IMR-90 (cell line): ENCODE measurements around the gene PSMA7. TPM values are rescaled to one million over a fixed set of nuclear protein-coding genes. Genes with fewer than 3 reads are reported as not detected.
A peak's percentile ranks its signal among the peaks of the same experiment; 100 is the strongest.

Experiments
- ATAC-seq: fragments of 200-7000 bp; cut with Tn5 transposase; 2 replicates; pipeline ENCODE4 v1.9.1; 2020; ENCODE audit warnings: low read depth, mild to moderate bottlenecking, moderate library complexity
- BruUV-seq: library from RNA; stranded (reverse); fragments of 400-500 nt; replicated peaks from 2 replicates; lab custom pipeline; 2021; lab: Mats Ljungman, UMichigan
- CTCF ChIA-PET: fragments of 300-600 bp; formaldehyde crosslinking; extraction: SDS; loops from one replicate; lab custom pipeline; 2021; ENCODE audit warnings: antibody characterized with exemption; lab: Yijun Ruan, JAX
- POLR2A ChIA-PET: fragments of 300-600 bp; sonication (Branson Sonifier 250); formaldehyde crosslinking; loops from one replicate; lab custom pipeline; 2022; ENCODE audit warnings: antibody characterized with exemption; ENCODE audit not compliant: unreplicated experiment; lab: Charles Lee
- DNase-seq: peaks from one replicate; pipeline ENCODE4 v3.0.0; 2013
- H2AFZ ChIP-seq: replicated peaks from 2 replicates; pipeline ENCODE3; 2013; ENCODE audit warnings: low read length, mild to moderate bottlenecking; ENCODE audit not compliant: poor library complexity
- H2AK5ac ChIP-seq: 2 replicates; pipeline ENCODE4 v1.6.1; 2013; ENCODE audit warnings: low read depth, low read length, inconsistent platforms
- H2AK9ac ChIP-seq: replicated peaks from 2 replicates; pipeline ENCODE3; 2013; ENCODE audit warnings: mild to moderate bottlenecking, low read depth, low read length, moderate library complexity; ENCODE audit not compliant: poor library complexity
- H2BK120ac ChIP-seq: 2 replicates; pipeline ENCODE4 v1.6.1; 2013; ENCODE audit warnings: low read depth, low read length, inconsistent platforms
- H2BK15ac ChIP-seq: 3 replicates; pipeline ENCODE4 v1.6.1; 2013; ENCODE audit warnings: low read depth, low read length, inconsistent platforms
- H2BK20ac ChIP-seq: 2 replicates; pipeline ENCODE4 v1.6.1; 2013; ENCODE audit warnings: low read depth, mild to moderate bottlenecking, inconsistent platforms, low read length, moderate library complexity
- H2BK5ac ChIP-seq: 2 replicates; pipeline ENCODE4 v1.6.1; 2013; ENCODE audit warnings: mild to moderate bottlenecking, low read depth, low read length, inconsistent platforms; ENCODE audit not compliant: poor library complexity, severe bottlenecking
- H3K14ac ChIP-seq: replicated peaks from 2 replicates; pipeline ENCODE4 v1.6.1; 2013; ENCODE audit warnings: low read depth, low read length, inconsistent platforms
- H3K18ac ChIP-seq: 2 replicates; pipeline ENCODE4 v1.6.1; 2013; ENCODE audit warnings: low read depth, low read length, control low read depth
- H3K23ac ChIP-seq: 2 replicates; pipeline ENCODE4 v1.6.1; 2013; ENCODE audit warnings: low read depth, low read length, inconsistent platforms
- H3K27ac ChIP-seq: 2 replicates; pipeline ENCODE4 v1.5.1; 2013; ENCODE audit warnings: mild to moderate bottlenecking, control low read depth, low read length; ENCODE audit not compliant: insufficient read depth
- H3K27me3 ChIP-seq: 2 replicates; pipeline ENCODE4 v1.6.1; 2013; ENCODE audit warnings: low read length; ENCODE audit not compliant: control insufficient read depth, insufficient read depth
- H3K36me3 ChIP-seq: 2 replicates; pipeline ENCODE4 v1.6.1; 2013; ENCODE audit warnings: low read length, mixed read lengths; ENCODE audit not compliant: control insufficient read depth, insufficient read depth
- H3K4ac ChIP-seq: 2 replicates; pipeline ENCODE4 v1.6.1; 2013; ENCODE audit warnings: low read depth, low read length, inconsistent platforms
- H3K4me1 ChIP-seq: 2 replicates; pipeline ENCODE4 v1.6.1; 2013; ENCODE audit warnings: low read length, mixed read lengths; ENCODE audit not compliant: control insufficient read depth, insufficient read depth
- H3K4me2 ChIP-seq: 2 replicates; pipeline ENCODE4 v1.6.1; 2013; ENCODE audit warnings: low read depth, mild to moderate bottlenecking, control low read depth, low read length, moderate library complexity
- H3K4me3 ChIP-seq: 2 replicates; pipeline ENCODE4 v1.5.1; 2013; ENCODE audit warnings: low read depth, mild to moderate bottlenecking, control low read depth, low read length, moderate library complexity; ENCODE audit not compliant: insufficient read depth
- H3K56ac ChIP-seq: 2 replicates; pipeline ENCODE4 v1.6.1; 2013; ENCODE audit warnings: low read length, inconsistent platforms; ENCODE audit not compliant: insufficient read depth; ENCODE audit errors: extremely low read depth
- H3K79me1 ChIP-seq, 2 experiments: 2 replicates each; pipeline ENCODE4 v1.6.1; 2013; ENCODE audit warnings: low read length in 2 of 2, inconsistent platforms in 1 of 2, low read depth in 1 of 2
- H3K9ac ChIP-seq: 2 replicates; pipeline ENCODE4 v1.6.1; 2013; ENCODE audit warnings: low read depth, low read length, control low read depth
- H3K9me1 ChIP-seq: 2 replicates; pipeline ENCODE4 v1.6.1; 2013; ENCODE audit warnings: low read length, inconsistent platforms; ENCODE audit not compliant: insufficient read depth
- H3K9me3 ChIP-seq: 2 replicates; pipeline ENCODE4 v1.6.1; 2013; ENCODE audit warnings: low read length; ENCODE audit not compliant: control insufficient read depth, insufficient read depth
- H4K20me1 ChIP-seq: 2 replicates; pipeline ENCODE4 v1.6.1; 2013; ENCODE audit warnings: low read length, inconsistent platforms; ENCODE audit not compliant: insufficient read depth
- H4K5ac ChIP-seq: 2 replicates; pipeline ENCODE4 v1.6.1; 2013; ENCODE audit warnings: mild to moderate bottlenecking, low read depth, low read length, control low read depth
- H4K8ac ChIP-seq, 2 experiments: 2 replicates each; pipeline ENCODE4 v1.6.1; 2013; ENCODE audit warnings: low read depth in 2 of 2, low read length in 2 of 2, control low read depth in 1 of 2, inconsistent platforms in 1 of 2
- H4K91ac ChIP-seq: 2 replicates; pipeline ENCODE4 v1.6.1; 2013; ENCODE audit warnings: low read depth, low read length, inconsistent platforms; ENCODE audit not compliant: insufficient read depth
- BHLHE40 ChIP-seq: fragments of 150-350 bp; IDR thresholded peaks from 2 replicates; pipeline ENCODE4 v1.6.1; 2016; ENCODE audit warnings: mild to moderate bottlenecking, low read depth, low read length
- CEBPB ChIP-seq: IDR thresholded peaks from 2 replicates; pipeline ENCODE4 v1.6.1; 2012; ENCODE audit warnings: low read depth, low read length, improper control_type of control experiment
- CHD1 ChIP-seq: IDR thresholded peaks from 2 replicates; pipeline ENCODE4 v1.6.1; 2012; ENCODE audit warnings: low read depth, low read length, improper control_type of control experiment
- FOS ChIP-seq: fragments of 150-350 bp; IDR thresholded peaks from 2 replicates; pipeline ENCODE4 v1.6.1; 2016; ENCODE audit warnings: low read depth, low read length
- MAFK ChIP-seq: IDR thresholded peaks from 2 replicates; pipeline ENCODE4 v1.6.1; 2012; ENCODE audit warnings: low read depth, low read length, improper control_type of control experiment
- MAZ ChIP-seq: IDR thresholded peaks from 2 replicates; pipeline ENCODE4 v1.6.1; 2012; ENCODE audit warnings: low read depth, mild to moderate bottlenecking, low read length, improper control_type of control experiment, moderate library complexity, borderline replicate concordance
- MXI1 ChIP-seq: IDR thresholded peaks from 2 replicates; pipeline ENCODE4 v1.6.1; 2012; ENCODE audit warnings: low read depth, mild to moderate bottlenecking, low read length, moderate library complexity, borderline replicate concordance
- NFE2L2 ChIP-seq: fragments of 150-350 bp; IDR thresholded peaks from 2 replicates; pipeline ENCODE4 v1.6.1; 2016; ENCODE audit warnings: low read depth, mild to moderate bottlenecking, low read length
- POLR2A ChIP-seq: IDR thresholded peaks from 2 replicates; pipeline ENCODE4 v1.6.1; 2012; ENCODE audit warnings: mild to moderate bottlenecking, low read depth, low read length
- RAD21 ChIP-seq: IDR thresholded peaks from 2 replicates; pipeline ENCODE4 v1.6.1; 2012; ENCODE audit warnings: low read length, improper control_type of control experiment
- RCOR1 ChIP-seq: IDR thresholded peaks from 2 replicates; pipeline ENCODE4 v1.6.1; 2012; ENCODE audit warnings: mild to moderate bottlenecking, low read length, improper control_type of control experiment; ENCODE audit not compliant: insufficient replicate concordance
- RFX5 ChIP-seq: IDR thresholded peaks from 2 replicates; pipeline ENCODE4 v1.8.0; 2012; ENCODE audit warnings: low read depth, mild to moderate bottlenecking, low read length, moderate library complexity
- SMC3 ChIP-seq: fragments of 150-350 bp; IDR thresholded peaks from 2 replicates; pipeline ENCODE4 v1.6.1; 2016; ENCODE audit warnings: low read depth, mild to moderate bottlenecking, antibody characterized with exemption, low read length, moderate library complexity
- WGBS, 2 experiments: methylation state at CpG; one replicate each; pipeline versions ENCODE4 v1.1.5 to v1.1.7; 2013; ENCODE audit warnings: missing lambda C conversion rate in 2 of 2; ENCODE audit not compliant: insufficient read length in 1 of 2; ENCODE audit errors: extremely low coverage in 2 of 2; 5-methylcytosine and 5-hydroxymethylcytosine counted together
- dilution Hi-C: fragments of 300-500 bp; cut with HindIII; formaldehyde crosslinking; loops from one replicate; pipeline ENCODE4 v1.14.3; 2018; ENCODE audit warnings: low sequenced_read_pairs; ENCODE audit not compliant: unreplicated experiment
- in situ Hi-C: fragments of 300-500 bp; cut with MboI; formaldehyde crosslinking; loops from 3 replicates; pipeline ENCODE4 v1.14.3; 2019; ENCODE audit warnings: low sequenced_read_pairs, inconsistent platforms, mixed read lengths
- intact Hi-C: fragments of 100-400 bp; cut with micrococcal nuclease; formaldehyde crosslinking; loops from 2 replicates; pipeline ENCODE4 v1.10.0; 2022
- polyA plus RNA-seq, 3 experiments: library from polyadenylated mRNA; depleted of rRNA; stranded (reverse); fragments of >200 nt; gene quantifications; 2 replicates each; pipeline ENCODE4 v1.2.3, GENCODE V29; 2012; ENCODE audit warnings: low replicate concordance in 1 of 3
- total RNA-seq: library from RNA; depleted of rRNA; stranded (reverse); fragments of >200 nt; gene quantifications from 2 replicates; pipeline ENCODE4 v1.2.3, GENCODE V29; 2012
- TF ChIP-seq, protein P1 (sequence below): fragments of 150-350 bp; IDR thresholded peaks from 2 replicates; pipeline ENCODE4 v1.6.1; 2016; ENCODE audit warnings: low read depth, mild to moderate bottlenecking, low read length, moderate library complexity, borderline replicate concordance
- TF ChIP-seq, protein P2 (sequence below): fragments of 150-350 bp; IDR thresholded peaks from 2 replicates; pipeline ENCODE4 v1.6.1; 2017; ENCODE audit warnings: mild to moderate bottlenecking, antibody characterized with exemption, low read length, low read depth

PSMA7 gene
- total and polyA plus RNA-seq, 2 of the 4 experiments (the other 2 are of a cell fraction) = 417 to 458 TPM

DNA sequence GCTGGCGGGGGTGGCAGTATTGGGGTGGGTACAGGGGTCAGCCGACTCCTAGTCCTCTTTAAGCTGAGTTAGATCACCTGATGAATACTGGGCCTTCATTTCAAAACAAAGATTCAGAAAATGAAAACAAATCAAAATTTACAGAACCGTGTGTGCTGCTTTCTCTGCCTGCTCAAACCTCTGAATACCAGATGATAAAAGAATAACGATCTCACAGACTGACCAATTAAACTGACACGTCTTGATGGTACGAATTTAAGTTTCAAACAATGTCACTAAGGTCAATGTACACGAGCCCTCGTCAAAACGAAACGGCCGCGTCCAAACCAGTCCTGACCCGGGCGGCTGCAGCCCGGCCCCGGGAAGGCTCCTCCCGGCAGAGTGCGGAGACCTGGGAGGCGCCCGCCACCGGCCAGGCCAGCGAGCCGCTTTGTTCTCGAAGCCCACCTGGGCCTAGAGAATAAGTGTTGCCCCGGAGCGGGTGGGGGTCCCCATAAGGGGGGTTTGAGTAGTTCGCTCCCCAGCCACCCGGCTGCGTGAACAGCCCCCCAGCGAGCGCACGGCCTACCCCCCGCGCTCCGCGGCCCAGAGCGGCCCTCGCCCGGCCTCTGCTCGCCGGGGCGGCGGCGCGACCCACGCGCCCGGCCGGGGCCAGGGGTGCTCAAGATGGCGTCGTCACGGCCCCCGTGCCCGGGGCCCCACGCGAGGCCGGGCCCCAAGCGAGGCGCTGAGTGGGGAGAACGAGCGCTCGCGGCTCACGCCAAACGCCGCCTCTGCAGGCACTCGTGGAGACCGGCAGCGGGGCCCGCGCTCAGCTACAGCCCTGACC lies 728 bp downstream of the PSMA7 start:
- H3K4me2 ChIP-seq = peak overlapping the region; percentile 89
- no peaks in the 10 kb centered on the region for H3K9me3 ChIP-seq
- no peak overlapping the region; a peak in 1 of 4 replicates for H4K8ac ChIP-seq
- 0% methylated on average over 2 of the region's 71 CpGs; no CpG with 5 or more reads in 1 of the 2 experiments for WGBS, 2 experiments
- peak overlapping the region; percentile 98 for H2BK5ac ChIP-seq
- no peak overlapping the region for H2BK15ac ChIP-seq
- ChIA-PET POLR2A (no interaction called here), CTCF (interaction anchor here (0.7 kb wide), 1 partner anchor 121 kb away, joined by 3 read pairs; no protein-coding TSS in a partner anchor)
- intact Hi-C loops = no loop called here
- peak overlapping the region; percentile 95 for H3K4me3 ChIP-seq
- peak overlapping the region; percentile 56; the same call in 1 of the 2 replicates for H3K56ac ChIP-seq
- peaks cover 36% of the 10 kb centered on the region for H3K36me3 ChIP-seq
- H3K4ac ChIP-seq = peak overlapping the region; percentile 76
- peak overlapping the region; percentile 68 for H3K23ac ChIP-seq
- peaks cover 12 to 80% of the 10 kb centered on the region in 2 experiments for H3K79me1 ChIP-seq
- H2AFZ ChIP-seq = peak overlapping the region; percentile 97
- BruUV-seq = no TSS peak
- ATAC-seq = peak; percentile 10
- peaks cover 87% of the 10 kb centered on the region for H4K20me1 ChIP-seq
- H3K9ac ChIP-seq = peak overlapping the region; percentile 93
- H3K18ac ChIP-seq = no peak overlapping the region
- H2AK9ac ChIP-seq = peak overlapping the region; percentile 99
- dilution Hi-C loops = no loop called here
- H3K14ac ChIP-seq = peak overlapping the region; percentile 94
- no peak overlapping the region for H4K91ac ChIP-seq
- H2BK20ac ChIP-seq = no peak overlapping the region
- peaks cover 26% of the 10 kb centered on the region for H3K9me1 ChIP-seq
- no peaks in the 10 kb centered on the region for H3K27me3 ChIP-seq
- DNase-seq = no peak
- in situ Hi-C loops = no loop called here
- no peak overlapping the region for H2BK120ac ChIP-seq
- H3K4me1 ChIP-seq = peaks cover 15% of the 10 kb centered on the region
- no peak overlapping the region for H4K5ac ChIP-seq
- peak overlapping the region; percentile 0; the same call in 1 of the 2 replicates for H2AK5ac ChIP-seq
- peak overlapping the region; percentile 99 for H3K27ac ChIP-seq
- no peak for TF ChIP-seq RAD21
- TF ChIP-seq CEBPB = no peak
- no peak for TF ChIP-seq RCOR1
- TF ChIP-seq SMC3 = no peak
- no peak for TF ChIP-seq MAZ
- no peak for TF ChIP-seq MXI1
- TF ChIP-seq FOS = no peak
- no peak for TF ChIP-seq CHD1
- TF ChIP-seq, protein P1, sequence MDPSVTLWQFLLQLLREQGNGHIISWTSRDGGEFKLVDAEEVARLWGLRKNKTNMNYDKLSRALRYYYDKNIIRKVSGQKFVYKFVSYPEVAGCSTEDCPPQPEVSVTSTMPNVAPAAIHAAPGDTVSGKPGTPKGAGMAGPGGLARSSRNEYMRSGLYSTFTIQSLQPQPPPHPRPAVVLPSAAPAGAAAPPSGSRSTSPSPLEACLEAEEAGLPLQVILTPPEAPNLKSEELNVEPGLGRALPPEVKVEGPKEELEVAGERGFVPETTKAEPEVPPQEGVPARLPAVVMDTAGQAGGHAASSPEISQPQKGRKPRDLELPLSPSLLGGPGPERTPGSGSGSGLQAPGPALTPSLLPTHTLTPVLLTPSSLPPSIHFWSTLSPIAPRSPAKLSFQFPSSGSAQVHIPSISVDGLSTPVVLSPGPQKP = no peak
- TF ChIP-seq, protein P2, sequence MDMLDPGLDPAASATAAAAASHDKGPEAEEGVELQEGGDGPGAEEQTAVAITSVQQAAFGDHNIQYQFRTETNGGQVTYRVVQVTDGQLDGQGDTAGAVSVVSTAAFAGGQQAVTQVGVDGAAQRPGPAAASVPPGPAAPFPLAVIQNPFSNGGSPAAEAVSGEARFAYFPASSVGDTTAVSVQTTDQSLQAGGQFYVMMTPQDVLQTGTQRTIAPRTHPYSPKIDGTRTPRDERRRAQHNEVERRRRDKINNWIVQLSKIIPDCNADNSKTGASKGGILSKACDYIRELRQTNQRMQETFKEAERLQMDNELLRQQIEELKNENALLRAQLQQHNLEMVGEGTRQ = no peak
- no peak for TF ChIP-seq POLR2A
- TF ChIP-seq NFE2L2 = no peak
- no peak for TF ChIP-seq RFX5
- TF ChIP-seq BHLHE40 = no peak
- no peak for TF ChIP-seq MAFK
